Urothelium cell line (cell line): ENCODE data around the gene RARG.

Source experiments
- DNase-seq: peaks from one replicate; pipeline ENCODE4 v3.0.0; 2011; ENCODE audit warnings: low spot score, mixed read lengths
- FAIRE-seq: peaks from 2 replicates; lab custom pipeline; 2011; peaks lifted over from hg19 to GRCh38; lab: Jason Lieb, UNC

RARG gene

DNA sequence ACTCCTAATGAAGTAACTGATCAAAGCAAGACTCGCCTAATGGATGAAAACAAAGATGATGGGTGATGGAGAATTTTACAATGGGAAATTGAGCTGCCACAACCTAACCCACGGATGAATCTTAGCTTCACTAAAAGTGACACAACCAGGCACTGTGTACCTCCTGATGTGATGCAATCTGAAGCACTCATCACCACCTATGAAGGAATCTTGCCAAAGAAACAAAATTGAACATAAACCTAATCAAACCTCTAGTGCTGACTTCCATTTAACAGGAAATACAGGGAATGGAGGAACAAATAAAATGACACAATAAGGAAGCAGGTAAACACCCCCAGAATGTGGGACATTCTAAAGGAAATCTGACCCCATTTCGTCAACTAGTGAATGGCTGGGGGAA lies 13.3 kb upstream of the RARG start:
- no peak for DNase-seq
- no peak for FAIRE-seq

DNA sequence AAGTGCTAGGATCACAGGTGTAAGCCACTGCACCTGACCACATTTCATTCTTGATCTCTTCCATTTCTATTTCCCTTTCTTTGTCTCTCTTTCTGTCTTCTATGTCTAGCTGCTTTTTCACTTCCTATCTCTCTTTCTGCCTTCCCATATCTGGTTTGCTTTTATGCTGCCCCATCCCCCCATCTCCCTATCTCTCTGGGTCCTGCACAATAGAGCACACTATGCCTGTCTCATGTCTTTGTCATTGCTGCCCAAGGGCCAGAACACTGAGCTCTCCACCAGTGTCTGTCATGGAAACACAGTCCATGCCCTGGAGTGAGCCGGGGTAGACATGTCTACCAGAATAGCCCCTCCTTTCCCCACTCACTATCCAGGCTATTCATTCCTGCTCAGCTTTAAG lies 12.3 kb upstream of the RARG start:
- DNase-seq = no peak

DNA sequence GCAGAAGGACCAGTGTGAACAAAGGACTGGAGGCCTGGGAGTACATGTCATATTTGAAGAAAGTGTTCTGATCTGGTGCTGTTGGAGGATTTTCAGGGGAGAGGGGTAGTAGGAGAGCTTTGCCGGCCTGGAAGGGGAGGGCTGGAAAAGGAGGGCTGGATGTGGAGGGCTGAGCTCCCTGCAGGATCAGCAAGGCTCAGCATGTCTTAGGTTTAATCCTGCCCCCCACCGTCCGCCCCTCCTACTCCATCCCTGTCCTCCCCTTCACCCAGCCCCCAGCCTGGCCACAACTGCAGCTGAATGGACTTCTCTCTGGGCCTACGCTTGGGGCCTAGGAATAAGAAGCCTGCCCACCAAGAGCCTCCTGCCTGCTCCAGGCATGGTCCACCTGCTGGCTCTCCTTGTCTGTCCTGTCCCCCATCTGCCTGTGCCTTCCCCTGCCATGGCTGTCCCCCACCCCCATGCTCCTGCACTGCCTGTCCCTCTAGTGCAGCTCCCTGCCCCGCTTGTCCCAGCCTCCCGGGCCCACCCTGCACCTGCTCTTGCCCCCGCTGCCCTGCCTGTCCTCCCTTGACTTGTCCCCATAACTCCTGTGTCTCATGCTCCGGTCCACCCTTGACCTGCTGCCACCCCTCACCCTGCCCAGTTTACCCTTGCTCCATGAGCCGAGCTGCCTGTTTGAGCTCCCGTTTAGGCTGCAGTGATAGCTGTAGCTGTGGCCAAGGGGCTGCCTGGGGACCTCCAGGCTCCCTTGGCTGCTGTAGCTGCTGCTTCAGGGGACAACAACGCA lies 9.8 kb upstream of the RARG start:
- DNase-seq = no peak
- no peak for FAIRE-seq

More for the DNA sequence above, 12.3 kb upstream of the RARG start:
- no peak for FAIRE-seq

DNA sequence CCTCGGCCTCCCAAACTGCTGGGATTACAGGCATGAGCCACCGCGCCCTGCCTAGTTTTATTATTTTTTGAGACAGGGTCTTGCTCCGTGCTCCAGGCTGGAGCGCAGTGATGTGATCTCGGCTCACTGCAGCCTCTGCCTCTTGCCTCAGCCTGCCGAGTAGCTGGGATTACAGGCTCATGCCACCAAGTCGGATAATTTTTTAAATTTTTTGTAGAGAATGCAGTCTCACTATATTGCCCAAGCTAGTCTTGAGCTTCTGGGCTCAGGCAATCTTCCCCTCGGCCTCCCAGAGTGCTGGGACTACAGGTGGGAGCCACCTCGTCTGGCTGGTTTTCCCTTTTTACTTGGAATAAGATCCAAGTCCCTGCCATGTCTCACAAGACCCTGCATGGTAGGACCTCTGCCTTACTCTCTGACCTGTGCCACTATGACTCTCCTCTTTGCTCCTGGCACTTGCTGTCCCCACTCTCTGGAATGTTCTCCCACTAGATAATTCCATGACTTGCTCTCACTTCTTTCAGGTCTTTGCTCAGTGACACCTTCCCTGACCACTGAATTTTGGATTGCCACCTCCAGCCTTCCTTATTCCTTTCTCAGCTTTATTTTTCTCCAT lies 7.7 kb upstream of the RARG start:
- FAIRE-seq (no peak), DNase-seq (no peak)

DNA sequence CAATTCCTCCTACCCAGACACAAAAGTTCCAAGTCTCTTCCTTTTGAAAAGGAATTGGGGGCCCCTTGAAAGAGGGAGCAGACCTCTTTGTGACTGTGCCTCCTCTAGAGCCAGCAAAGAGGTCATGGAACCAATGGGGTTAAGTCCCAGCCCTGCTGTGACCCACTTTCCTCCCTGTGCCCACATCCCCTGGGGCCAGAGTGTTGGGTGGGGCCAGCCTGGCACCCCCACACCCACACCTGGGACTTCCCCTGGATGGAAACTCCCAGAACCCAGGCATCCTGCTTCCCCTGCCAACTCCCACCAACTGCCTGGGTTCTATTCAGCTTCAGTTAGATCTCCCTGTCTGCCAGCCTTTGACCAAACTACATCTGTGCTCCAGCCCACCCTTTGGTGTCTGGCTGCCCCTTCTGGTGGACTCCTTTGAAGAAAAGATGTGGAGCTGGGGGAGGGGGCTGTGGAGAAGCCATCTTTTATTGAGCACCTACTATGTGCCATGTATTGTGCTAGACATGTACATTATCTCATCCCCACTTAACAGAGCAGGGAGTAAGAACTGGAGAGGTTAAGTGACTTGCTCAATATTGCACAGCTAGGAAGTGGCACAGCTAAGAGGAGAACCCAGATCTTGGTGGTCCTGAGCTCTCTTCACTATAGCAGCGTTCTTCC lies 4.6 kb upstream of the RARG start:
- no peak for FAIRE-seq
- no peak for DNase-seq

DNA sequence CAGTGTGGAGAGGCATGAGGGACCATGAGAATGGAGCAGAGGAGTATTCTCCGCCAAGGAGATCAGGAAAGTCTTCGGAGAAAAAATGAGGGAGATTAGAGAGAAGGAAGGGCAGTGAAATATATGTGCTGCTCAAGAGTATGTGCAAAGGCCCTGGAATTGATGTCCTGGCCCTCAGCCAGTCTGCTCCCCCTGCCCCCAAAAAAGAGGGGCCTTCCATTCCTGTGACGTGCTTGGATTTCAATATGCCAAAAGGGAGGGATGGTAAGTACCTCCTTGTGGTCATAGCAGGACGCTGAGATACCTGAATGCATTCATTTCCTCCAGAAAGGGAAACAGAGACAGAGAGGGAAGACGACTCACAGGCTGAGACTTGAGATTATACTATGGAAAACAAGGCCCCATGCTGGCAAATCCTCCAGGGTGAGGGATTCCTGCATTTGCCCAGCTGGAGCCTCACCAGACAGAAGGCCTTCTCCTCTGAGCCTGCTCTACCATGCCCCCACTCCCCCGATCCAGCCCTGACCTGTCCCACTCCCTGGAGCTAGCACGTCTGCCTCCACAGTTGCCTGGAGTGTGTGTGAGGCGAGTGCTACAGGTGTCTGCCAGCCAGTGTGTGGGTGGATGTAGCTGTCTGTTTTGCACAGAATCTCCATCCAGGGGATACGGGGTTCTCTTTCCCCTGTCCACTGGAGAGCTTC lies 3.9 kb upstream of the RARG start:
- no peak for DNase-seq
- no peak for FAIRE-seq

DNA sequence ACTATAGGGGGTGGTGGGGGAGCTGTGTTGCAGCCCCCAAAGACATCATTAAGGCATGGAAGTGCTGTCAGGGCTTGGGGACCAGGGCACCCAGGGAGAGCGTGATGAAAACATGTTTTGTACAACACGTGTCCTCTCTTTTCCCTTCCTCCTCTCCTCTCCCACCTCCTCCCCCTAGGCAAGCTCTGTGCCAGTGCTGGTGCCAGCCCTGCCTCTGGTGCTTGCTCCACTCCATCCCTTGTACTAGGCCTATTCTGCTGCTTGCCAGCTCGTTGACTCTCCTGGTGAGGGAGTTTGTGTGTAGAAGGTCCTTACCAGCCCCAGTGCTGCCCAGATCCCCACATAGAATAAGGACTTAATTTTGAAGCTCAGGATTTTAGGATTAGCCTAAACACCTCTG lies 3.2 kb upstream of the RARG start:
- DNase-seq (no peak), FAIRE-seq (no peak)

DNA sequence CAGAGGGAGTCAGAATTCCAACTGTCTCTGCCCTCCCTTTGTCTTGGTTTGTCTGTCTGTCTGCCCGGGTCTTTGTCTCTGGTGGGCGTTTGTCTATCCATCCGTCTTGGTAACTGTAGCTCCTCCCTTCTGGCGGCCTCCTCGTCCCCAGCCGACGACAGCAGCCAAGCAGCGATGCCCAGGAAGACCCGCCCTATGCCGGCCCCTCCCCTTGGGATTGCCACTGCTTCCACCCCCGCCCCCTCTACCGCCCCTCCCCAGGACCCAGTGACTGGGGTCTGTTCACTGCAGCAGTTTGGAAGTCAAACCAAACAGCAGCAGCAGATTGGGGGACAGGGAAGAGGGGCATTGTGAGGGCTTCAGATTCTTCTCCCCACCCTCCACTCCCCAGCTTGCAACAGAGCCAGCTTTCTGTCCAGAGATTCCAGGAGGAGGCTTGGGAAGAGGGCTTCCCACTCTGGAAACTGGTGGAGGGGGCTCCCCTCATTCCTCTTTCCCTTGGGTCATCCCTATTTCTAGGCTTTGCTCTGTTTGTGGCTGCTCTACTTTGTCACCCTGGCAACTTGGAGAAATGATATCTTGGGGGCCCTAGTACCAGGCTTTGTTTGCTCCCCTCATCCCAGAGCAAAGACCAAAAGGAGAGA lies 2.4 kb upstream of the RARG start:
- FAIRE-seq = no peak

DNA sequence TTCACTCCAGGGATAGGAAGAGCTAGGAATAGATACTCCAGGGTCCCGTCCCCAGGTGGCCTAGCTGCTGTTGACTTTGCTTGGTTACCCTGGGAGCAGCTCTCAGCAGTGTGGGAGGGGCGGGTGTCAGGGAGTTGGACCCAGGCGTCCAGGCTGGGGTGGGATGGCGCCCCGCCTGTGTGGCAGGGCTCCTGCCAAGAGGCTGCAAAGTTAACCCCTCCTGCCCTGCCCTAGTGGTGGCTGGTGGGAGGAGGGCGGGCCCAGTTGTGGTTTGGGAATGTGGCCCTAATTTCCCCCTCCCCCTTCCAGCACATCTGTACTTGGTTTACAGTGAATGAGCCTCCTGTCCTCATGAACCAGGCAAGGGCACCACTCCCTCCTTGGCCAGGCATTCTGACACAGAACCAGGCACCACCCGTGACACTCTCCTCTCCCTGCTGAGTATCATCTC lies 1.7 kb upstream of the RARG start:
- DNase-seq (no peak), FAIRE-seq (peak; percentile 48)

More for the DNA sequence above, 2.4 kb upstream of the RARG start:
- DNase-seq = no peak

DNA sequence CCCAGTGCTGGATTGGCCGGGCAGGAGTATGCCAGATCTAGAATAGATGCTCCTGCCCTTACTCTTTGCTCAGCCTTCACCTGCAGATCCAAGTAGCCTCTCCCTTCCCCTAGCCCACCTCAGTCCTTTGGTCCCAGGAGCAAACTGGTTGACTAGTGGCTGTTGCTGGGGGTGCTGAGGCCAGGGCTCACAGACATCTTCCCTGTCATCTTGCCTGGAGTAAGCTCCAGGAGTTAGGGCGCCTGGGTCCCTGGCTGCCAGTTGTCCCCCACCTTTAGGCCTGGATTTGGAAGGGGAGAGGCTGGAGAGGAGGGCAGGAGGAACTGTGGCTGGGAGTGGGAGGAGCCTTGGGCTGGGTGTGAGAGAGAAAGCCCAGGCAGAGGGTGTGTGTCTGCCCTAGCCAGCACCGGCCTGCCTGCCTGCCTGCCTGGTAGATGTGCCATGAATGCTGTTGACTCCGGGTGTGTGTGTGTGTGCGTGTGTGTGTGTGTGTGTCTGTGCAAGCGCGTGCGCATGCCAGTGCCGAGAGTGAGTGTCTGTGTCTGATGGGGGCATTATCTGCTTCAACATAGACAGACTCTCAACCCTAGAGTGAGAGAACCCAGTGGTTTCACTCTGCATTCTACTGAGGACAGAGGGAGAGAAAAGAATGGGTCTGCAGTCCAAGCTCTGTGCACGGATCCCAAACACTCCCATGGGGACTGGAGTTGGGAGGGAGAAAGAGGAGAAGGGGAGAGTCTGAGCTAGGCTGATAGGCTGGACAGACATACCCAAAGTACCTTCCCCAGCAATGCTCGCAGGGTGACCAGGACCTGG lies 845 bp upstream of the RARG start:
- FAIRE-seq (peak; percentile 53), DNase-seq (peak; percentile 64)

DNA sequence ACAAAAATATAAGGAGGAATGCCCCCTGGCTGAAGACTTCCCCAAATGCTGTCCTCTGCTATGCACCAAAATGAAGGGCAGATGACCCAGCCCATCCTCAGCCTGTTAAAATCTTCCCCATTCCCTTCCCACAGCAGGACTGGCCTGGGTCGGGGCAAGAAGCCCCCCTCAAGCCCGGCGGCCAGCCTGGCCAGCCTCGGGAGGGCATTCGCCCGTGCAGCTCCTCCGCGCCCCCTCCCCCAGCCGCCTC lies 413 bp downstream of the RARG start:
- DNase-seq = no peak
- no peak for FAIRE-seq

DNA sequence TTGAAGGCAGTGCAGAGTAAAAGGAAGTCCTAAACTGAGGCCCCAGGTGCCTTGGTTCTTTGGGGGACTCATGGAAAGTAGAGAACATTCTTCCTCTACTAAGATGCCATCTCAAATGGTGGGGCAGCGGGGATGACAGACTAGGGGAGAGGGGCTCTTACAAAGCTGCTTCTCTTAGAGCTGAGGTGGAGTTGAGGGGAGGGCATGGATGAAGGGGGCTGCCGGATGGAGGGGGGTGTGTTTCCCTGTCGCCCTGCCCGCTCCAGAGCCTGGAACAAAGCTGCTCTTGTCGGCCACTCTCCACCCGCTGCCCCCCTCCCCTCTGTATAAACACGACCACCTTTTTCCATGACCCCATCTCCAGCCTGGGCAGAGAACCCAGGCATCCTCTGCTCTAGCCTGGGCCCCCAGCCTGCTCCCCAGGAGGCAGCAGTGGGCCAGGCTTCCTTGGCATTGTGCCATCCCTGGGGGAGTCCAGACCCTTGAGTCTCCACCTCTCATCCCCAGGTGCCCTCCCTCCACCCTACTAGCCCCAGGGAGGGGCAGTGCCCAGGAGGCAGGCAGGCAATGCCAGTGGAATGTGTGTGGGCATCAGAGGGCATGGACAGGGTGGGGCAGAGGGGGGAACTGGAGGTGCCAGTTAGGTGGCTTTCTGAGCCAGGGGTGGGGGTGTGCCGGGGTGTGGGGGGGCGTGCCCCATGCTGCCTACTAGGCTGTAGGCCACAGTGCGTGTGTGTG lies 1.7 kb downstream of the RARG start:
- FAIRE-seq (no peak), DNase-seq (no peak)

DNA sequence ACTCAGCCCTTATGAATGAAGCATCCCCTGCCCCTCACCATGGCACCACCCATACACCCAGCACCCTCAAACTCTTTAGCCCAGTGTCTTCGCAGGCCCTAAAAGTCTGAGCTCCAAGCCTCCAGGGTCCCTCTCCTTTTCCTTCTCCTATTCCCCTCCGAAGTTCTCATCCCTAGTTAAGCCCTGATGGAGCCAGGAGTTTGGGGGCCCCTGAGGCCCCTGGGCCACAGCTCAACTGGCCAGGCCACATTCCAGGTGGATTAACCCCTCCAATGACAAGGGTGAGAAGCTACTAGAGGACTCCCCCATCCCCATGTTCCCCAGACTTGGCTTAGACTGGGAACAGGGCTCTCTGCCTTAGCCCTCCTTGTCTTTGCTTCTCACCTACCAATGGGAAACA lies 2.6 kb downstream of the RARG start:
- FAIRE-seq = no peak
- DNase-seq = no peak

DNA sequence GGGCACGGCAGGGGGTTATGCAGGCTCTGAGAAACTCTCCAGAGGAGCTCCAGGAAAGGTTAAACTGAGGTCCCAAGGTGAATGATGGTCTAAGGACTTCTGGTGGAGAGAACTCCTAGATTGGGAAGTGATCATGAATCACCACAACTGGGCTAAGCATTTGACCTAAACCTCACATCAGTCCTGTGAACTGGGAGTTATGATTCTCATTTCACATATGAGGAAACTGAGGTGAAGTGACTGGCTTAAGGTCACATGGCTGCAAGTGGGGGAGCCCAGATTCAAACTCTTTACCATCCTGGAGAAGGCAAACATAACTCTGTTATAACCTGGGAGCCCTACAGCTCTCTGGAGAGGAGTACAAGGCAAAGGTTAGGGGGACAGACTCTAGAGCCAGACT lies 4.2 kb downstream of the RARG start:
- no peak for FAIRE-seq
- DNase-seq = no peak

DNA sequence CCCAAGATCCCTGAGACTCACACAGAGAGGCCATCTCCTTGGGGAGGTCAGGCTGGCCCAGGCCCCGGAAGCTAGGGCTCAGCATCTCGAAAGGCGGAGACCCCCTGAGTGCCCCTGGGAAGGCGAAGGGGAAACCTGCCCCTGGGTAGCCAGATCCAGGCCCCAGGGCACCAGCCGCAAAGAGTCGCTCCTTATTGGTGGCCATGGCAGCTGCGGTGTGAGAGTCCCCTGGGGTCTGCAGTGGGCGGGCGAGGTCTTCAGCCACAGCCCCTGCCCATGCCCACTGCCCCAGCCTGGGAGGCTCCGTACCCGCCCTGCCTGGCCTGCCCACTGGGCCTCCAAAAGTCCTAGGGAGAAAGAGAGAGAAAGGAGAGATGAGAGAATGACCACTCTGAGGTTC lies 4.7 kb downstream of the RARG start:
- DNase-seq (no peak), FAIRE-seq (no peak)

DNA sequence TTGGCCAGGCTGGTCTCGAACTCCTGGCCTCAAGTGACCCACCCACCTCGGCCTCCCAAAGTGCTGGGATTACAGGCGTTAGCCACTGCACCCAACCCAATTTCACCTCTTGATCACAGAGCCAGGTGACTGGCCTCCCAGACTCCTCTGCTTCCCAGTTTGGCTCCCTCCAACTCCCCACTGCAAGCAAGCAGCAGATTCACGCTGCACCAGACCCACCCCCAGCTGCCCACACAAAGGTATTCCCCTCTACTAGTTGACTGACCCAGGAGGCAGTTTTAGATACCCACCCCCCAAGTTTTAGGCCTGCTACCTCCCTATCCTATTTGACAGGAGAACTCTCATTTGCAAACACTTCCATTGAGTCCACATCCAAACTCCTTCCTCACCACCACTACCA lies 5.2 kb downstream of the RARG start:
- FAIRE-seq (no peak), DNase-seq (no peak)

DNA sequence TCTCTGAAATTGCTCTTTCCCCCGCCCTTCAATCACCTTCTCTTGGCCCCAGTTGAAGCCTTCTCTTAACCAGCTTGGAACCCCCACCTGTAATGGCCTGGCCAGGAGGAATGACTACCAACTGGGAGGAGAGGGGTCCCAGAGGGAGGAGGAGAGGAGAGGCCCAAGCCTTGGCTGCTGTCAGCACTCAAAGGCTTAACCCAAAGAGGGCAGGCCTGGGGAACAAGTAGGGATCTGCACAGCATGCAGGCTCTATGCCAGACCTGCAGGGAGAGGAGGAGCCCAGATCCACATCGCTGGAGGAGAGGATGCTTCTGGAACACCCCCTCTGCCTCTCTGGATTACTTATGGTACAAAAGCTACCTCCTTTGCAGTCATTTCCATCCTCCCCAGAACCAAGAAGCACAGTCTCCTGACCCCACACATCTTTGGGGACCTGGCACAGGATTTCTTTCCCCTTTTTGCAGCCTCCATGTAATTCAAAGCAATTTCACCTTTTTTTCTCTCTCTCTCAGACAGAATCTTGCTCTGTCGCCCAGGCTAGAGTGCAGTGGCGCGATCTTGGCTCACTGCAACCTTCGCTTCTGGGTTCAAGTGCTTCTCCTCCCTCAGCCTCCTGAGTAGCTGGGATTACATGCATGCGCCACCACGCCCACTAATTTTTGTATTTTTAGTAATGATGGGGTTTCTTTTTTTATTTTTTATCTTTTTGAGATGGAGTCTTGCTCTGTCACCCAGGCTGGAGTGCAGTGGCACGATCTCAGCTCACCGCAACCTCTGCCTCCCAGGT lies 6.2 kb downstream of the RARG start:
- no peak for FAIRE-seq
- no peak for DNase-seq

DNA sequence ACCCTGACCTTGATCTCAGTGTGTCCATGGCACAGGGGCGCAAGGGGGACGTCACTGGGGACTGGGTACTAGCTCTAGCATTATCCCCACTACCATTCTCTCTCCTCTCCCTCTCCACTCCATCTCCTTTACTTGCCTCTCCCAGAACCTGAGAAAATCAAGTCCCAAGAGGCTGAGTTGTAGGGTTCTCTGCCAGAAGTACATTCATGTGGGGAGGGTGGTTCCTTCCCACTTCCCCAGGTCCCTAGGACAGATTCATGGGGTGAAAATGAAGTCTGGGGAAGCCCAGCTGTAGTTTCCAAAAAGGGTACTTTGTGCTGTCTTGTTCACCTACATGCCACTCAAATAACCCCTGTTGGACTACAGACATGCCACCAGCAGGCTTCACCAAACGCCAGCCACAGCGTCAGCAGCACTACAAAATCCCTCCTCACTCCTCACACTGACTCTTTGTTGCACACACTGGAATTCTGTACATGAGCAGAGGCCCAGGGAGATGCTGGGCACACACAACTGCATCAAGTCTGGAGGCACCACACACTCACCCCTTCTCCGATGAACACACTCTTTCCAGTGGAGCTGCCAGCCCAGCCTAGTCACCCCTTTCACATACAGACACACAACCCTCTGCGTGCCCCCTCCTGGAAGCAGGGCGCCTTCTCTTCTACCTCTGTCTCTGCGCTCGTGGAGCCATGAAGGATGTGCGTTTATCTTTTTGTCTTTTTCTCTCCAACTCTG lies 6.9 kb downstream of the RARG start:
- FAIRE-seq (no peak), DNase-seq (no peak)
